H1 (cell line): ENCODE data around the gene ACSF2. TPM values are rescaled to one million over a fixed set of nuclear protein-coding genes. Genes with fewer than 3 reads are reported as not detected.
A peak's percentile ranks its signal among the peaks of the same experiment; 100 is the strongest.

Experiments
- CTCF ChIA-PET: fragments of 300-600 bp; sonication (Branson Sonifier 250); formaldehyde crosslinking; loops from one replicate; lab custom pipeline; 2021; ENCODE audit not compliant: partially characterized antibody; lab: Charles Lee
- POLR2A ChIA-PET: fragments of 300-600 bp; sonication (Branson Sonifier 250); formaldehyde crosslinking; loops from one replicate; lab custom pipeline; 2021; ENCODE audit warnings: inconsistent platforms; ENCODE audit not compliant: partially characterized antibody; lab: Charles Lee
- DNase-seq, 2 experiments: peaks; one replicate each; pipeline versions ENCODE4 v3.0.0 to v3.0.0-alpha.2; 2010 to 2022; ENCODE audit warnings: low spot score in 2 of 2, low read depth in 1 of 2, mixed read lengths in 1 of 2
- FAIRE-seq: peaks from 2 replicates; lab custom pipeline; 2011; peaks lifted over from hg19 to GRCh38; lab: Jason Lieb, UNC
- H2AFZ ChIP-seq: 2 replicates; pipeline ENCODE4 v1.8.1; 2012; ENCODE audit warnings: low read length, inconsistent platforms
- H2AK5ac ChIP-seq: 2 replicates; pipeline ENCODE4 v1.6.1; 2013; ENCODE audit warnings: low read depth, low read length
- H2BK120ac ChIP-seq: replicated peaks from 2 replicates; pipeline ENCODE3; 2013; ENCODE audit warnings: low read depth, low read length, inconsistent platforms
- H2BK12ac ChIP-seq: 2 replicates; pipeline ENCODE4 v1.6.1; 2013; ENCODE audit warnings: low read depth, low read length
- H2BK15ac ChIP-seq: 2 replicates; pipeline ENCODE4 v1.6.1; 2013; ENCODE audit warnings: low read length
- H2BK20ac ChIP-seq: 2 replicates; pipeline ENCODE4 v1.6.1; 2013; ENCODE audit warnings: low read length
- H2BK5ac ChIP-seq: 2 replicates; pipeline ENCODE4 v1.6.1; 2013; ENCODE audit warnings: low read depth, low read length
- H3K14ac ChIP-seq: 2 replicates; pipeline ENCODE4 v1.6.1; 2013; ENCODE audit warnings: inconsistent platforms; ENCODE audit not compliant: insufficient read length
- H3K18ac ChIP-seq: 2 replicates; pipeline ENCODE4 v1.6.1; 2013; ENCODE audit warnings: low read length; ENCODE audit errors: extremely low read depth
- H3K23ac ChIP-seq: 2 replicates; pipeline ENCODE4 v1.6.1; 2013; ENCODE audit warnings: inconsistent platforms; ENCODE audit not compliant: insufficient read length
- H3K23me2 ChIP-seq: 2 replicates; pipeline ENCODE4 v1.6.1; 2013; ENCODE audit warnings: low read depth, low read length
- H3K27ac ChIP-seq: 2 replicates; pipeline ENCODE4 v1.6.1; 2011; ENCODE audit warnings: low read depth, low read length, inconsistent platforms
- H3K27me3 ChIP-seq, 4 experiments: replicated peaks in 1 of 4; 1 replicate in 1 of 4; 2 replicates in 3 of 4; pipeline versions ENCODE4 v1.6.1 to v1.8.1; 2011 to 2013; ENCODE audit warnings: low read length in 3 of 4, mild to moderate bottlenecking in 3 of 4, inconsistent platforms in 2 of 4, mixed read lengths in 2 of 4, moderate library complexity in 1 of 4; ENCODE audit not compliant: control insufficient read depth in 3 of 4, insufficient read depth in 3 of 4; ENCODE audit errors: extremely low read depth in 1 of 4
- H3K36me3 ChIP-seq, 4 experiments: 2 replicates each; pipeline versions ENCODE4 v1.6.1 to v1.8.1; 2011 to 2013; ENCODE audit warnings: mild to moderate bottlenecking in 4 of 4, low read length in 3 of 4, moderate library complexity in 2 of 4, control low read depth in 1 of 4, inconsistent platforms in 1 of 4; ENCODE audit not compliant: insufficient read depth in 4 of 4, control insufficient read depth in 2 of 4
- H3K4ac ChIP-seq: replicated peaks from 2 replicates; pipeline ENCODE3; 2013; ENCODE audit warnings: low read length, low read depth, mixed read lengths, inconsistent platforms; ENCODE audit not compliant: insufficient read length
- H3K4me1 ChIP-seq, 4 experiments: replicated peaks in 1 of 4; 1 replicate in 1 of 4; 2 replicates in 3 of 4; pipeline versions ENCODE4 v1.6.1 to v1.8.1; 2011 to 2013; ENCODE audit warnings: low read length in 3 of 4, inconsistent platforms in 2 of 4, mixed read lengths in 1 of 4; ENCODE audit not compliant: insufficient read depth in 4 of 4, control insufficient read depth in 3 of 4
- H3K4me2 ChIP-seq, 2 experiments: 2 replicates each; pipeline versions ENCODE4 v1.6.1 to v1.8.1; 2011 to 2013; ENCODE audit warnings: low read depth in 2 of 2, low read length in 2 of 2, control low read depth in 1 of 2, inconsistent platforms in 1 of 2, mild to moderate bottlenecking in 1 of 2; ENCODE audit not compliant: insufficient read depth in 1 of 2
- H3K4me3 ChIP-seq, 4 experiments: fragments of 200-600, 300-600 bp in 1 of 4; sonication (generic), shearing (Covaris generic), sonication (Bioruptor Twin) in 1 of 4; 2 replicates each; pipeline versions ENCODE4 v1.5.1 to v1.8.1; 2011 to 2016; ENCODE audit warnings: low read length in 4 of 4, low read depth in 3 of 4, control low read depth in 2 of 4, inconsistent platforms in 2 of 4, mild to moderate bottlenecking in 2 of 4, mixed read lengths in 1 of 4, moderate library complexity in 1 of 4; ENCODE audit not compliant: insufficient read depth in 2 of 4; ENCODE audit errors: extremely low read depth in 1 of 4
- H3K56ac ChIP-seq: replicated peaks from 2 replicates; pipeline ENCODE3; 2013; ENCODE audit warnings: low read depth, mild to moderate bottlenecking, mixed read lengths, low read length, inconsistent platforms; ENCODE audit not compliant: insufficient read length
- H3K79me1 ChIP-seq: 2 replicates; pipeline ENCODE4 v1.6.1; 2013; ENCODE audit warnings: low read depth, low read length, control low read depth
- H3K79me2 ChIP-seq, 2 experiments: 2 replicates each; pipeline versions ENCODE4 v1.6.1 to v1.8.1; 2012 to 2013; ENCODE audit warnings: low read length in 2 of 2, mild to moderate bottlenecking in 2 of 2, inconsistent platforms in 1 of 2; ENCODE audit not compliant: insufficient read depth in 2 of 2, control insufficient read depth in 1 of 2
- H3K9ac ChIP-seq, 4 experiments: replicated peaks in 1 of 4; 1 replicate in 1 of 4; 2 replicates in 3 of 4; pipeline versions ENCODE4 v1.6.1 to v1.8.1; 2011 to 2013; ENCODE audit warnings: low read depth in 3 of 4, low read length in 3 of 4, control low read depth in 2 of 4, mild to moderate bottlenecking in 2 of 4, moderate library complexity in 2 of 4, inconsistent platforms in 1 of 4; ENCODE audit errors: extremely low read depth in 1 of 4
- H3K9me3 ChIP-seq, 2 experiments: 2 replicates each; pipeline versions ENCODE4 v1.6.1 to v1.8.1; 2012 to 2013; ENCODE audit warnings: mild to moderate bottlenecking in 2 of 2, moderate library complexity in 2 of 2, control low read depth in 1 of 2, inconsistent platforms in 1 of 2, low read depth in 1 of 2, low read length in 1 of 2, mixed read lengths in 1 of 2; ENCODE audit not compliant: insufficient read depth in 2 of 2
- H4K20me1 ChIP-seq, 2 experiments: replicated peaks in 1 of 2; 2 replicates each; pipeline versions ENCODE3 to v1.8.1; 2011 to 2013; ENCODE audit warnings: inconsistent platforms in 2 of 2, low read length in 2 of 2, mild to moderate bottlenecking in 1 of 2; ENCODE audit not compliant: insufficient read depth in 2 of 2, control insufficient read depth in 1 of 2
- H4K5ac ChIP-seq: 2 replicates; pipeline ENCODE4 v1.6.1; 2013; ENCODE audit warnings: low read length, low read depth, mixed read lengths, inconsistent platforms; ENCODE audit not compliant: insufficient read length
- H4K8ac ChIP-seq: 2 replicates; pipeline ENCODE4 v1.8.0; 2013; ENCODE audit warnings: mild to moderate bottlenecking, moderate library complexity, low read length, inconsistent platforms; ENCODE audit not compliant: insufficient read depth; ENCODE audit errors: extremely low read depth
- H4K91ac ChIP-seq: replicated peaks from 2 replicates; pipeline ENCODE3; 2013; ENCODE audit warnings: low read length, mixed read lengths, inconsistent platforms; ENCODE audit not compliant: insufficient read length
- ASH2L ChIP-seq: fragments of 200-600, 300-600 bp; sonication (generic); IDR thresholded peaks from one replicate; pipeline ENCODE4 v1.7.1; 2017; ENCODE audit warnings: low read length
- BRCA1 ChIP-seq: IDR thresholded peaks from 2 replicates; pipeline ENCODE4 v1.6.1; 2012; ENCODE audit warnings: low read depth, low read length, improper control_type of control experiment
- MAX ChIP-seq: IDR thresholded peaks from 2 replicates; pipeline ENCODE4 v1.6.1; 2012; ENCODE audit warnings: inconsistent platforms
- SAP30 ChIP-seq: fragments of 300-600 bp; sonication (generic); IDR thresholded peaks from 2 replicates; pipeline ENCODE4 v1.7.1; 2012; ENCODE audit warnings: low read length, moderate library complexity, mild to moderate bottlenecking, inconsistent platforms; ENCODE audit not compliant: insufficient read depth, insufficient replicate concordance
- SIX5 ChIP-seq: IDR thresholded peaks from 2 replicates; pipeline ENCODE4 v1.6.1; 2011; ENCODE audit warnings: mild to moderate bottlenecking, low read depth, low read length
- SP2 ChIP-seq: IDR thresholded peaks from 2 replicates; pipeline ENCODE4 v1.6.1; 2012; ENCODE audit warnings: mild to moderate bottlenecking, low read length, inconsistent platforms
- SRF ChIP-seq: IDR thresholded peaks from 2 replicates; pipeline ENCODE4 v1.6.1; 2011; ENCODE audit warnings: mild to moderate bottlenecking, low read depth, low read length, moderate library complexity
- SUZ12 ChIP-seq: fragments of 200-600 bp; sonication (generic); IDR thresholded peaks from 2 replicates; pipeline ENCODE4 v1.6.1; 2012; ENCODE audit warnings: mild to moderate bottlenecking, inconsistent platforms, low read length, moderate library complexity, mixed read lengths
- TAF1 ChIP-seq: IDR thresholded peaks from 2 replicates; pipeline ENCODE4 v1.6.1; 2011; ENCODE audit warnings: mild to moderate bottlenecking, low read depth, low read length
- WGBS, 2 experiments: shearing (Covaris generic) in 1 of 2; methylation state at CpG; one replicate each; pipeline versions ENCODE4 v1.1.6 to v1.1.7; 2013 to 2015; ENCODE audit warnings: low lambda C conversion rate in 2 of 2, mixed read lengths in 2 of 2, inconsistent platforms in 1 of 2, low coverage in 1 of 2, missing lambda C conversion rate in 1 of 2; ENCODE audit not compliant: insufficient replicate concordance in 2 of 2, insufficient coverage in 1 of 2, insufficient read length in 1 of 2; ENCODE audit errors: extremely low coverage in 1 of 2, missing lambda C conversion rate in 1 of 2; 5-methylcytosine and 5-hydroxymethylcytosine counted together
- long read RNA-seq, 2 experiments: library from RNA in 1 of 2; library from capped mRNA in 1 of 2; stranded (forward); transcript quantifications; one replicate each; pipeline ENCODE4 v2.0.0, GENCODE V29; 2021; ENCODE audit warnings: inconsistent platforms in 1 of 2
- polyA minus RNA-seq, 3 experiments: library from RNA; depleted of rRNA, polyadenylated mRNA; stranded (reverse); fragments of >200 nt; gene quantifications; 1 replicate in 2 of 3; 2 replicates in 1 of 3; pipeline ENCODE4 v1.2.3, GENCODE V29; 2011
- polyA plus RNA-seq, 7 experiments: library from polyadenylated mRNA; depleted of rRNA in 3 of 7; stranded (reverse) in 5 of 7; unstranded in 2 of 7; fragments of >200 nt in 5 of 7; fragments of 200-250 nt in 2 of 7; gene quantifications; 1 replicate in 5 of 7; 2 replicates in 1 of 7; 4 replicates in 1 of 7; pipeline versions ENCODE4 v1.2.1 to v1.2.3, GENCODE V29; 2011 to 2013; ENCODE audit warnings: missing spikeins in 2 of 7, mixed read lengths in 2 of 7
- total RNA-seq: library from RNA; stranded (reverse); fragmentation: NEBNext Ultra II Directional; extraction: Animal tissue kit (Norgen Biotek cat#: 25700); gene quantifications from 2 replicates; pipeline ENCODE4 v1.2.1, GENCODE V29; 2021

The ACSF2 gene
- total RNA-seq (16.1 and 16.3 TPM in 2 replicates), polyA plus RNA-seq (2011; rRNA removed) (14.5 and 19.7 TPM in 2 replicates), polyA minus RNA-seq (2011; rRNA and poly(A)+ RNA removed) (29.2 and 34.5 TPM in 2 replicates)
- 16.9 TPM for polyA plus RNA-seq (2011; cell fraction: cytosol; rRNA removed)
- 63.8 TPM for polyA plus RNA-seq (2011; cell fraction: nucleus; rRNA removed)
- polyA plus RNA-seq (2012, experiment 1 of 2): 15.8 to 18.7 TPM (median 17.3 TPM) in 4 replicates
- 12.2 TPM for polyA plus RNA-seq (2012, experiment 2 of 2)
- polyA plus RNA-seq (2013, experiment 1 of 2): 20.7 TPM
- polyA plus RNA-seq (2013, experiment 2 of 2): 18.9 TPM
- 10.1 TPM for polyA minus RNA-seq (2011; cell fraction: cytosol; rRNA and poly(A)+ RNA removed)
- 29.0 TPM for polyA minus RNA-seq (2011; cell fraction: nucleus; rRNA and poly(A)+ RNA removed)
- long read RNA-seq, experiment 1, partial matches to known transcripts: 2 of 3 reads
- long read RNA-seq, experiment 1, other reads (novel, unspliced or antisense): 0 of 3 reads
- long read RNA-seq, experiment 2, partial matches to known transcripts: 0 of 2 reads
- long read RNA-seq, experiment 2, other reads (novel, unspliced or antisense): 2 of 2 reads

GRCh38 chr17:50425682-50426471 lies at the start of gene ACSF2:
TSS of gene ACSF2 (plus strand) at chr17:50426218. CDS start at chr17:50426262, 44 bp downstream.
- POLR2A ChIA-PET: interaction anchor here (0.6 to 2.2 kb wide), 8 partner anchors 11 to 508 kb away, joined by 3 to 12 read pairs (median 4); partner anchors contain the start of gene LRRC59
- 0 out of 2 replicates have a peak, but pooled peaks have one; percentile 25 for TF ChIP-seq TAF1
- TF ChIP-seq BRCA1: no peak
- no peak for TF ChIP-seq SRF
- TF ChIP-seq ASH2L: peak; percentile 23
- no peak for TF ChIP-seq SP2
- no peak for TF ChIP-seq SUZ12
- no peak for TF ChIP-seq SAP30
- no peak for TF ChIP-seq SIX5
- peak; percentile 97 for TF ChIP-seq MAX

More at GRCh38 chr17:50425682-50426471, at the start of gene ACSF2:
- Histone ChIP-seq H3K4me2 (peak within 1 kb of the TSS; percentile 83 to 86), H3K27me3 (peaks cover 0 to 2% (median 0%) of the 10 kb centered on the region in 4 experiments; a peak in 3 of 7 replicates), H3K36me3 (no peaks in the 10 kb centered on the region), H3K79me2 (no peaks in the 10 kb centered on the region), H3K56ac (no peak within 1 kb of the TSS), H2BK20ac (no peak within 1 kb of the TSS), H3K18ac (peak within 1 kb of the TSS; percentile 87), H3K9ac (peak within 1 kb of the TSS in 3 of 4 experiments; percentile 26 to 68 (median 36); a peak in 4 of 7 replicates), H4K91ac (peak within 1 kb of the TSS; percentile 83), H2AK5ac (peak within 1 kb of the TSS; percentile 56; the same call in 1 of the 2 replicates), H3K23me2 (peaks cover 11% of the 10 kb centered on the region; the same call in 1 of the 2 replicates), H2BK12ac (peak within 1 kb of the TSS; percentile 81), H3K23ac (no peak within 1 kb of the TSS), H3K4me3 (peak within 1 kb of the TSS; percentile 55 to 78 (median 68)), H3K4me1 (peaks cover 6 to 13% (median 10%) of the 10 kb centered on the region in 4 experiments), H2BK15ac (peak within 1 kb of the TSS; percentile 88), H3K79me1 (no peaks in the 10 kb centered on the region), H2BK5ac (peak within 1 kb of the TSS; percentile 66; the same call in 1 of the 2 replicates), H3K4ac (peak within 1 kb of the TSS; percentile 66), H4K8ac (peak within 1 kb of the TSS; percentile 75), H3K14ac (no peak within 1 kb of the TSS), H2AFZ (peak within 1 kb of the TSS; percentile 48; the same call in 1 of the 2 replicates), H4K5ac (peak within 1 kb of the TSS; percentile 81), H3K9me3 (no peaks in the 10 kb centered on the region), H3K27ac (no peak within 1 kb of the TSS), H4K20me1 (no peaks in the 10 kb centered on the region), H2BK120ac (peak within 1 kb of the TSS; percentile 47)
- CTCF ChIA-PET: interaction anchor here (0.6 to 8.3 kb wide), 9 partner anchors 10 to 125 kb away, joined by 3 to 87 read pairs (median 4); partner anchors contain the start of gene LRRC59
- 8% methylated on average over 30 of the region's 70 CpGs; no CpG with 5 or more reads in 1 of the 2 experiments for WGBS, 2 experiments
- DNase-seq (peak; percentile 19 to 72), FAIRE-seq (no peak)
